Stimulated activated CD4-positive, alpha-beta T cell treated with anti-CD3 and anti-CD28 coated beads, Interleukin-2, amount 100 ng/mL, for 24 hours (primary cell): ENCODE results near the gene FRS2.
"Not testable (repeated sequence)": the region's sequence is repeated elsewhere in the genome, so short reads cannot be mapped to it uniquely, and the experiment has no call there.

Source experiments
- DNase-seq, 2 donors: peaks; one replicate each; pipeline ENCODE4 v3.0.0-alpha.2; 2020

Gene FRS2

DNA sequence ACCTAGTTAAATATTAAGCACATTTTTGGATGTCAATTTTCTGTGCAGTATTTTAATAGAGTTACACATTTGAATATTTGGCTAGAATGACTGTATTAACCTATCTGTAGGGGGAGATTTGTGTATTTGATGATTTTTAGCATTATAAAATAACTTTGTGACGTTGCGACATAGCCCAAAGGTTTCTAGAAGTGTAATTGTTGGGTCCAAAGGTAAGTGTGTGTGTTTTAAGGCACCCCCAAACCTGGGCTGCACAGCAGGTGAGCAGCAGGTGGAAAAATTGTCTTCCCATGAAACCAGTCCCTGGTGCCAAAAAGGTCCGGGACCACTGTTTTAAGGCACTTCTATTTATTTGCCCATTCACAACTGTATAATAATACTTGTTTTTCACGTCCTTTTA is 118.3 kb downstream of the FRS2 start:
- DNase-seq: no peak

DNA sequence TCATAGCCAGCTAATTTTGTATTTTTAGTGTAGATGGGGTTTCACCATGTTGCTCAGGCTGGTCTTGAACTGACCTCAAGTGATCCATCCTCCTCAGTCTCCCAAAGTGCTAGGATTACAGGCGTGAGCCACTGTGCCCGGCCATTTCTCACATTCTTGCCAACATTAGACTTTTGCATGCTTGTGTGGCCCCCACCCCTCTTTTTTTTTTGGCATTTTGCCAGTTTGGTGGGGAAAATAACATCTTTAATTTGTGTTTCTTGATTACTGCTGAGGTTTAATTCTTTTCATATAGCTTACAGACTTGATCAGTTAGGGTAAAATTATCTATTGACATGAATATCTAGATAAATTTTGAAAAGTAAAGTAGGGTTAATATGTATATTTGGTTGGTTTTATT is 118.9 kb downstream of the FRS2 start:
- DNase-seq: no peak

DNA sequence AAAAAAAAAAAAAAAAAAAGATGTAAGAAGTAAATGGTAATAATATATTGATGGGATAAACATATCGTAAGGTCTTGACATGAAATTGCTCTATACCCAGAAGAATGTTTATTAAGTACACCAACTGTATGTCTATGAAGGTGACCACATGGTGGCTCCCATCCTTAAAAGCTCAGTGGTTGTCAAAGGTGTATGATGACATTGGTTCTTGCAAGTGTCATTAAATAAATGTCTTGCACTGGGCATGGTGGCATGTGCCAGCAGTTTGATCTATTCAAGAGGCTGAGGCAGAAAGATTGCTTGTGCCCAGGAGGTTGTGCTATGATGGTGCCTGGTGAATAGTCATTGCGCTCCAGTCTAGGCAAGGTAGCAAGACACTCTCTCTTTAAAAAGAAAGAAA is 125.5 kb downstream of the FRS2 start:
- no peak for DNase-seq

DNA sequence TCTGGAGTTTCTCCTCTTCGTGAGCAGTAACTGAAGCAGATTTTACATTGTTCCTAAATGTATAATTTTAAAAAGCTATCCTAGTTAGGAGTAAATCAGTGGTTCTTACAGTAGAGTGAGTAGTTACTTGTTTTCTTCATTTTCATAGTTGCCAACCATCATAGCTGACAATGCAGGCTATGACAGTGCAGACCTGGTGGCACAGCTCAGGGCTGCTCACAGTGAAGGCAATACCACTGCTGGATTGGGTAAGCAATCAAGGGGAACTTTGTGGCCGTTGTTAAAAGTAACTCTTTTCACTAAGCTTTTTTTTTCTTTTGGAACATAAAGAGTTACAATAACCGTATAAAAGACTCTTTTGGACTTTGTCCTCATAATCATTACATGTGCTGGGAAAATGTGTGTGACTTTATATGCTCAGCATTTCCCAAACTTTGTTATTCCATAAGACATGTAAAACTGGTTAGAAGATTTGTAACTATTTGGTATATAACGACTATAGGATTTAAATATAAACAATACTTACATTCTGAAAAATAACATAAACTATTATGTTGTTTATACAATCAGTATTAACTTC is 128.1 kb downstream of the FRS2 start:
- DNase-seq: no peak

DNA sequence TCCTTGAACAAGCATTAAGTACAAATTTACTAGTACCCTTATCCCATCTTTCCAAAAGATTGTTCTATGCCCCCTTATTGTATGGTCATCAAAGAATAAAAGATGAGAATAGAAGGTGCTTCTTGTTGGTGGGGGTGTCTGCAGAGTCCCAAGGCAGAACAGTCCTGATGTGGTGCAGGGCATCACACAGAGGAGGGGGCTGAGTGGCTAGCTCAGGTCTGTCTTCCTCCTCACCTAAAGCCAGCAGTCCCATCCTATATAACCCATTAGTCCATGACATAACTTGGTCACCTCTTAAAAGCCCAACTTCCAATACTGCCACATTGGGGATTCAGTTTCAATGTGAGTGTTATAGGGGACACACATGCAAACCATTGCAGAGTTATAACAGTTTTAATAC is 130.6 kb downstream of the FRS2 start:
- DNase-seq: no peak

DNA sequence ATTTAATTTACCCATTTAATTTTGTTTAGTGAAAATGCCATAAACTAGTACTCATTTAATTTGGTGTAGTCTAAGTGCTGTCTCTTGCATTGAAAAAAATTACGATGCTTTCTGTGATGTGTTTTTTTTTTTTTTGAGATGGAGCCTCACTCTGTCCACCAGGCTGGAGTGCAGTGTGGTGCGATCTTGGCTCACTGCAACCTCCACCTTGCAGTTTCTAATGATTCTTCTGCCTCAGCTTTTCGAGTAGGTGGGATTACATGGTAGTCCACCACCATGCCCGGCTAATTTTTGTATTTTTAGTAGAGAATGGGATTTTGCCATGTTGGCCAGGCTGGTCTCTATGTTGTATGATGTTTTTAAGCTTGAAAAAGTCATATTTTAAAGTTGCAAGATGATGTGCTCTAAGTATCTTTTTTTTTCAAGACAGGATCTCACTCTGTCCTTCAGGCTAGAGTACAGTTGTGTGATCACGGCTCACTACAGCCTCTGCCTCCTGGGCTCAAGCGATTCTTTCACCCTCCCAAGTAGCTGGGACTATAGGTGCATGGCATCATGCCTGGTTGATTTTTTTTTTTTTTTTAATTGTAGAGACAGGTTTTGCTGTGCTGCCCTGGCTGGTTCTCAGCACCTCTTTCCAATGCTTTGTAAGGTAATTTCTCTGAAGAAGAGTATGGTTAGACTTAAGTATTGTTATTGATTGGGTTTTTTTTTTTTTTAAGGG is 131.9 kb downstream of the FRS2 start:
- no peak for DNase-seq

DNA sequence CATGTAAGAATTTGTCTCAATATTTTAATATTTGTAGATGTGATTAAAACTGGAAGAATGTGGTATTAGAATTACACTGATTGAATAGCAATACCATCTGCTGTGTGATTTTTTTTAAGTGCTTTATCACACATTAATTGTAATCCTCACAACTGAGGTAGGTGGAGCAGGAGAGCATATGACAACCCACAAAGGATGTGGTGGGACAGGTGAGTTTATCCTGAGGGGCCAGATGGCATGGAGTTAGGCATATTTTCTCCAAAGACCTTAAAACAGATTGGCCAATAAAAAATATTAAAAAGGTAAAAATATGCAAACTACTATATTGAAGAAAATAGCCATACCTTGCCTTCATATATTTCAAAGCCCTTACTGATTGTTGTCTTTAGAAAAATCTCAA is 132.8 kb downstream of the FRS2 start:
- DNase-seq: no peak

DNA sequence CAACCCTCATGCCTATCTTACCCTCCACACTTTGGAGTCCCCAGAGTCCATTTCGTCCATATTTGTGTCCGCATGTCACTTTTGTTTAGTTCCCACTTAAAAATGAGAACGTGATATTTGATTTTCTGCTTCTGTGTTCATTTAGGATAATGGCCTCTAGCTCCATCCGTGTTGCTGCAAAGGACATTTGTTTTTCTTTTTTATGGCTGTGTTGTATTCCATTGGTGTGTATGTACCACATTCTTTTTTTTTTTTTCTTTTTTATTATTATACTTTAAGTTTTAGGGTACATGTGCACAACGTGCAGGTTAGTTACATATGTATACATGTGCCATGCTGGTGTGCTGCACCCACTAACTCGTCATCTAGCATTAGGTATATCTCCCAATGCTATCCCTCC is 133.4 kb downstream of the FRS2 start:
- DNase-seq: not testable (repeated sequence)

DNA sequence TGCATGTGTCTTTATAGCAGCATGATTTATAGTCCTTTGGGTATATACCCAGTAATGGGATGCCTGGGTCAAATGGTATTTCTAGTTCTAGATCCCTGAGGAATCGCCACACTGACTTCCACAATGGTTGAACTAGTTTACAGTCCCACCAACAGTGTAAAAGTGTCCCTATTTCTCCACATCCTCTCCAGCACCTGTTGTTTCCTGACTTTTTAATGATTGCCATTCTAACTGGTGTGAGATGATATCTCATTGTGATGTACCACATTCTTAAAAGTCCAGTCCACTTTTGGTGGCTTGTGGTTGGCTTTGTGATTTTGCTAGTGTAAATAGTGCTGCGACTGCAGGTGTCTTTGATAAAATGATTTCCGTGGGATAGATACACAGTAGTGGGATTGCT is 134.1 kb downstream of the FRS2 start:
- not testable (repeated sequence) for DNase-seq

DNA sequence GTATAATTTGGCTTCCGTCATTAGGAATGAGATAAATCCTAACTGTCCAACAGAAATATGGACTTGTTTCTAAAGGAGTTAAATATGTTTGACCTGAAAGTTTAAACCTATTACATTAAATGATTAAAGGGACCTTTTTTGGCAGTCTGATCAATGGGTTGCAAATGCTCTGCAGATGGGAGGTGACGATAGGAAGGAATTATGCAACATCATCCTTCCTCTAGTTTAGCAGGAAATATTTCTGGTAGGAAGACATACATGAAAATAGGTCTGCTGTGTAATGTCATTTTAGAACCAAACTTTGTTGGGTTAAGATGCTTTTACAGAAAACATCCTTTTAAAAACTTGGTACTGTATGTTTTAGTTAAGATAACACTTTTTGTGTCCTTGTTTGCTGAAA is 137.9 kb downstream of the FRS2 start:
- DNase-seq: no peak

DNA sequence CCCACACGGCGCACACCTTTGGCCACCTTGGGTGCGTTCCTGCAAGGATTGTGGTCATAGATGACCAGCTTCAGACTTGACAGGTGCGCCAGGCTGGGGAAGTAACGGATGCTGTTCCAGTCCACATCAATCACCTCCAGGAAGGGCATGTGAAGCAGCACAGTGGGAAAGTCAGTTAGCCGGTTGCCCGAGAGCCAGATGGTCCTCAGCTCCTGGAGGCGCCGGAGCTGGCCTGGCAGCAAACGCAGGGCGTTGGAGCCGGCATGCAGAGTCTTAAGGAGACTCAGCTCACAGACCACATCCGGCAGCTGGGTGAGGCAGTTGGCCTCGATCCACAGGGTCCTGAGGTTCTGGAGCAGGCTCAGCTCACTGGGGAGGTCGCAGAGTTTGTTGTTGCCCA is 139.9 kb downstream of the FRS2 start:
- DNase-seq: no peak

DNA sequence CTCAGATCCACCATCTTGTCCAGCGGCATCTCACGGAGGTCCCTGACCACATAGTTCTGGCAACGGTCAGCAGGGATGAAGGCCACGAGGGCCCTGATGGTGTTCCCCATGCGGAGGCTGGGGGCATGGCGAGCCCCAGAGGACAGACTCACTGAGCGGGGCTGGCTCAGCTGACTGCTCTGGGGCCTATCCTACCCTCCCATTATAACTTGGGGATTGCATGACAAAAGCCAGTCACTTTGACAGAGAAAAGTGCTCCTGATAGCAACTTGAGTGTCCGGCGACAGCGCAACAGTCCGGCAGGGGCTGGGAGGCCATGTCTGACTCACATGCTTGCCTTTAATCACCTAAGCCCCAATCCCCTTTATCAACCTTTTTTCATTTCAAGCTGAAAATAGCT is 140.5 kb downstream of the FRS2 start, which contains the start of gene LRRC10:
Gene LRRC10, minus strand, starts transcription at position 179 of the 400 bp plus-strand sequence. Its CDS starts 69 bp downstream, at position 110.
- no peak for DNase-seq

DNA sequence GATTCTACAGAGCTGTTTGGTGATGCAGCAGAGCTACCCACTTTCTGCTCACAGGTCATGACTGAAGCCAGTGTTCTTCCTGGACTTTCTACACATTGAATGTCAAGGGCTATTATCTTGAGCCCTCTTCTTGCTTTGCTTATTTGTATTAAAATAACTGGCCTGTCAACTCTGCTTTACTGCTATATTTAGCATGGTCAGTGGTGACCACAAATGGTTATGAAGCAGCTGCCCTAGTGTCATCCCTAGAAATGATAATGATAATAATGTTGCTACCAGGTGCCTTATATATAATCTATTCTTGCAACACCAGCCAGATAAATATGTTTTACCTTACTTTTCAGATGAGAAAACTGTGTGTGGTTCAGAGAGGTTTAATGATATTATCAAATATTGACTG is 143.2 kb downstream of the FRS2 start:
- no peak for DNase-seq

DNA sequence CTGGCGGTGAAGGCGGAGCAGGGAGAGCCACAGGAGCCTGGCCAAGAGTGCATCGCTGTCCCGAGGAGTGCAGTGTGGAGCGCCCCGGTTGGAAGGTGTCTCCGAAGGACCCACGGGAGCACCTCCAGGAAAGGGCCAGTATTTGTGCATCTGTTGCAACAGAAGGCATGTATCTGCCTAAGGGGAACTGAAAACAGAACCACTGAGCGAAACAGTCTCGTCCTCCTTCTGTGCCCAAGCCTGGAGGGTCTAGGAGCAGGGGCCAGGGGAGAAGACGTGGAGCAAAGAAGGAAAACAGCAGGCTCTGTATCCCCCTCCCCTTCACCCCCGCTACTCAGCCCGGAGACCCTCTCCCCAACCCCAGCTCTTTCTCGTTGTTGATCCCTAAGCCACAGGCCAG is 145.8 kb downstream of the FRS2 start:
- DNase-seq: no peak

DNA sequence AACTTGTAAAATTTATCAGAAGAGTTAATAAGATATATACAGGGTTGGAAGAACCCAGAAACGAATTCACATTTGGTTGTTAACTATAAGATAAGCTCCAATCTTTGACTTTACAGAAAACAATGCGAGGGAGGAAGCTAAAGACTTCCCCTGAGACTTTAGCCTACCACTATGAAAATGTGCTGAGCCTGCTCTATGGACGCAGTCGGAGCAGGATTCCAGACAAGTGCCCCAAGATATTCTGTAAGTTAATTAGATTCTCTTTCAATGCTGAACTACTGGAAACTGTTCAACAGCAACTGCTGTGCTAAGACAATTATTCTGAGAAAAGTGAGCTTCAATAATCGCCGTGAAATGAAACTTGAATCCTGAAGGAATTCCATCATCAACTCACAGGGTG is 148.9 kb downstream of the FRS2 start:
- DNase-seq: no peak

DNA sequence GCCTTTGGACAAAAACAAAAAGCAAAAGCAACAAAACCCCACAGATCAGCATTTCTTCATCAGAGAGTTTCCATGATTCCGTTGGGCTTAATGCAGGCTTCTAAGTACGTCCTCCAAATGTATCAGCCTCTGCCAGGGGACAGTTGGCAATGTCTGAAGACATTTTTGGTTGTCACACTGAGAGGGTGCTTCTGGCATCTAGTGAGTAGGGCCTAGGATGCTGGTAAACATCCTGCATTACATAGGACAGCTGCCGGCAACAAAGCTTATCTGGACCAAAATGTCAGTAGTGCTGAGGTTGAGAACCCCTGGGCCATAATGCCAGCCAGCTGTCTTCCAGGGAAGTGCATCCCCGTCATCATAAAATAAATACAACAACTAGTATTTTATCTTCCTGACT is 149.9 kb downstream of the FRS2 start:
- DNase-seq: no peak

DNA sequence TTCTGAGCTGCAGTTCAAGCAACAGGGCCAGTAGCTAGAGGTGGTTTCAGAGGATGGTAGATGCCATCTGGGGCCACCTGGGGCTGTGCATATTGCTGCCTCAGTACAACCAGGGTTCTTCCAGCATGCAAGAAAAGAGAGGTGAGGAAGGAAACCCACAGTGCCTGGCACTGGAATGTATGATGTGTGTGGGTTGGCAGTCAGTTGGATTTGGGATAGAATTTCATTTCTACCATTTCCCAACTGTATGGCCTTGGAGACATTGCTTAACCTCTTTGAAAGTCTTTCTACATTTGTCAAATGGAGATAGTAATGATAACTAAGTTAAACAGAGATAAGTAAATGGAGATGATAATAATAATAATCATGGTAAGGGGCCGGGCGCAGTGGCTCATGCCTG is 150.7 kb downstream of the FRS2 start:
- no peak for DNase-seq

DNA sequence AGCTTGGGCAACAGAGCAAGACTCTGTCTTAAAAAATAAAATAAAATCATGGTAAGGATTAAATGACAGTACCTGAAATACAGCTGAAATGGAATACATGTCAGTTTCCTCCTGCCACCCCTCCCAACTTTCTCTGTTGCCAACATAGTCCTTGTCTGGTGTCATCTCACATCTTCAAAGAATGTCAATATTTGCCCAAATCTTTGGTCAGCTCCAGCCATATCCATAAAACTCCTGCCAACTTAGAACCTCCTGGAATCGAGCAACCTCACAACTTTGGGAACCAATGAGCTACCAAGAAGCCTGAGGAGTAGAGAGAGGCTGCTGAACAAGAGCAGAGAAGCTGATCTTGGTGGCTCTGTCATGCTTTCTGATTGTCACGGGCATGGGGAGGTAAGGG is 151.4 kb downstream of the FRS2 start:
- no peak for DNase-seq

DNA sequence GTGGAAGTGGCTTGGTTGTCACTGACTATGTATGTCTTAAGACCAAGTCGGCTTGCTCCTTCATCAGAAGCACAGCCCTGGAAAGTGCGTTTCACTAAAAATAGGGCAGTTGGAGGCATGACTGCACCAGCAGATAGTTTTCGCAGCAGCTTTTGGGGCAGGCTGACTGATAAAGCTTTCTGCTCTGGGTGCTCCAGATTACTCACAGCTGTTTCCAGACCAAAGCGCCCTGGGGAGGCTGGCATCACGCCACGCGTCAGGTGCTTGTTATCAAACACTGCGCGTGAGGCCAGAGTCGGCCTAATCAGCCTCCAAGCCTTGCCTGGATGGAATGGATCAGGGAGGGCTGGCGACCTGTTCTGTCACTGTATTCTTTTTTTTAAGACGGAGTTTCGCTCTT is 153.8 kb downstream of the FRS2 start:
- no peak for DNase-seq

DNA sequence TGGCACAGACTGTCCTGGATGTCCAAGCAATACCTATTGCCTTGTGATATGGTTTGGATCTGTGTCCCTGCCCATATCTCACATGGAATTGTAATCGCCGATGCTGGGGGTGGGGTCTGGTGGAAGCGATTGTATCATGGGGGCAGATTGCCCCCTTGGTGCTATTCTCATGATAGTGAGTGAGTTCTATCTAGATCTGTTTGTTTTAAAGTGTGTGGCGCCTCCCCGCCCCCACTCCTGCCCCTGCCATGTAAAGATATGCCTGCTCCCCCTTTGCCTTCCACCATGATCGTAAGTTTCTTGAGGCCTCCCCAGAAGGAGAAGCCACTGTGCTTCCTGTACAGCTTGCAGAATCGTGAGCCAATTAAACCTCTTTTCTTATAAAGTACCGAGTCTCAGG is 157.3 kb downstream of the FRS2 start:
- DNase-seq: no peak
